Neuronal stem cell (in vitro differentiated cells): Measurements from ENCODE around the gene ZBTB20.

Source experiments
- DNase-seq: peaks from one replicate; pipeline ENCODE4 v3.0.0-alpha.2; 2013; ENCODE audit warnings: low spot score
- H2AFZ ChIP-seq: one replicate; pipeline ENCODE4 v1.6.1; 2013; ENCODE audit warnings: mild to moderate bottlenecking, low read length, inconsistent platforms
- H2AK5ac ChIP-seq: 2 replicates; pipeline ENCODE4 v1.6.1; 2013; ENCODE audit warnings: low read depth, mild to moderate bottlenecking, inconsistent platforms, low read length, moderate library complexity, mixed read lengths
- H2BK120ac ChIP-seq: 2 replicates; pipeline ENCODE4 v1.6.1; 2013; ENCODE audit warnings: low read depth, mild to moderate bottlenecking, inconsistent platforms, low read length, moderate library complexity, mixed read lengths
- H2BK12ac ChIP-seq: one replicate; pipeline ENCODE4 v1.6.1; 2013; ENCODE audit warnings: low read length, inconsistent platforms
- H2BK15ac ChIP-seq: 2 replicates; pipeline ENCODE4 v1.6.1; 2013; ENCODE audit warnings: mild to moderate bottlenecking, low read length, inconsistent platforms, mixed read lengths
- H2BK5ac ChIP-seq: one replicate; pipeline ENCODE4 v1.6.1; 2013; ENCODE audit warnings: inconsistent platforms, mild to moderate bottlenecking, low read length, moderate library complexity
- H3K14ac ChIP-seq: one replicate; pipeline ENCODE4 v1.6.1; 2013; ENCODE audit warnings: low read length, inconsistent platforms
- H3K18ac ChIP-seq: 2 replicates; pipeline ENCODE4 v1.6.1; 2013; ENCODE audit warnings: low read length, inconsistent platforms
- H3K23ac ChIP-seq: 2 replicates; pipeline ENCODE4 v1.6.1; 2013; ENCODE audit warnings: low read depth, mild to moderate bottlenecking, mixed read lengths, low read length, inconsistent platforms; ENCODE audit not compliant: poor library complexity
- H3K27ac ChIP-seq: replicated peaks from 3 replicates; pipeline ENCODE4 v1.5.1; 2013; ENCODE audit warnings: low read length, inconsistent platforms
- H3K27me3 ChIP-seq, 3 experiments: 2 replicates each; pipeline ENCODE4 v1.6.1; 2013; ENCODE audit warnings: low read length in 3 of 3, mild to moderate bottlenecking in 2 of 3, inconsistent platforms in 1 of 3, low read depth in 1 of 3, mixed read lengths in 1 of 3, moderate library complexity in 1 of 3; ENCODE audit not compliant: control insufficient read depth in 3 of 3, insufficient read depth in 3 of 3
- H3K36me3 ChIP-seq, 2 donors: replicated peaks in 1 of 2; 2 replicates each; pipeline ENCODE4 v1.6.1; 2013; ENCODE audit warnings: low read length in 2 of 2; ENCODE audit not compliant: control insufficient read depth in 2 of 2, insufficient read depth in 2 of 2
- H3K4ac ChIP-seq: 2 replicates; pipeline ENCODE4 v1.6.1; 2013; ENCODE audit warnings: inconsistent platforms, mild to moderate bottlenecking, low read length, moderate library complexity
- H3K4me1 ChIP-seq, 2 donors: 1 replicate in 1 of 2; 2 replicates in 1 of 2; pipeline ENCODE4 v1.6.1; 2013; ENCODE audit warnings: low read length in 2 of 2, low read depth in 1 of 2; ENCODE audit not compliant: control insufficient read depth in 2 of 2, insufficient read depth in 1 of 2
- H3K4me2 ChIP-seq: one replicate; pipeline ENCODE4 v1.6.1; 2013; ENCODE audit warnings: mild to moderate bottlenecking, low read length, inconsistent platforms; ENCODE audit not compliant: insufficient read depth, poor library complexity, severe bottlenecking
- H3K4me3 ChIP-seq, 2 donors: 2 replicates each; pipeline ENCODE4 v1.5.1; 2013; ENCODE audit warnings: low read length in 2 of 2, mild to moderate bottlenecking in 2 of 2, inconsistent platforms in 1 of 2, moderate library complexity in 1 of 2
- H3K79me1 ChIP-seq: one replicate; pipeline ENCODE4 v1.6.1; 2013; ENCODE audit warnings: low read depth, mild to moderate bottlenecking, inconsistent platforms, low read length, moderate library complexity
- H3K9ac ChIP-seq: one replicate; pipeline ENCODE4 v1.6.1; 2013; ENCODE audit warnings: mild to moderate bottlenecking, low read depth, low read length, inconsistent platforms; ENCODE audit not compliant: poor library complexity
- H3K9me3 ChIP-seq, 2 donors: replicated peaks in 1 of 2; 2 replicates each; pipeline versions ENCODE3 to v1.6.1; 2013; ENCODE audit warnings: low read length in 2 of 2, mild to moderate bottlenecking in 2 of 2, inconsistent platforms in 1 of 2, low read depth in 1 of 2, mixed read lengths in 1 of 2, moderate library complexity in 1 of 2; ENCODE audit not compliant: control insufficient read depth in 2 of 2, insufficient read depth in 1 of 2
- H4K8ac ChIP-seq: one replicate; pipeline ENCODE4 v1.6.1; 2013; ENCODE audit warnings: low read depth, mild to moderate bottlenecking, inconsistent platforms, low read length, moderate library complexity
- H4K91ac ChIP-seq: one replicate; pipeline ENCODE4 v1.6.1; 2013; ENCODE audit warnings: low read length, low read depth, mild to moderate bottlenecking, inconsistent platforms; ENCODE audit not compliant: poor library complexity
- WGBS, 2 donors: extraction: QIAGEN DNeasy Blood & Tissue Kit; methylation state at CpG; one replicate each; pipeline ENCODE4 v1.1.7; 2013; ENCODE audit warnings: missing lambda C conversion rate in 2 of 2, mixed read lengths in 1 of 2; ENCODE audit not compliant: insufficient read length in 2 of 2, insufficient replicate concordance in 1 of 2; ENCODE audit errors: extremely low coverage in 2 of 2; 5-methylcytosine and 5-hydroxymethylcytosine counted together

ZBTB20 gene

DNA sequence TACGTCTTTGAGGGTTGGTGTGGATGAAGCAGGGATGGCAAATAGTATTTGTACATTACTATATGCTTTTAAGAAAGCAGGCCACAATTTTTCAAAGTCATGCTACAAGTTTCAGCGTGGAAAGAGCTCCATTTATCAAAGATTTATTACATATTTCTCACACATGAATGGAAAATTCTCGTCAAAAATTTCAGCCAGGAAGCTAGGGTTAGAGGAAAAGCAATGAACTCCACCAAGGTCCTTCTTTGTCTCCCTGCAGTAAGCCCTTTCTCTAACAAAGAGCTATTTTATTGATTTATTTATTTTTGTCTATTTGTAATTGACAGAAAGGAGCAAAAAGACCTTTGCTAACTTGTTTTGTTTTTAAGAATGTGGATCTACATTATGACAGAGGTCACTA, 7.5 kb upstream of the ZBTB20 start:
- no CpG with 5 or more reads among the region's 3 CpGs for WGBS, 2 donors
- H2AK5ac ChIP-seq: no peak overlapping the region
- no peak for DNase-seq

DNA sequence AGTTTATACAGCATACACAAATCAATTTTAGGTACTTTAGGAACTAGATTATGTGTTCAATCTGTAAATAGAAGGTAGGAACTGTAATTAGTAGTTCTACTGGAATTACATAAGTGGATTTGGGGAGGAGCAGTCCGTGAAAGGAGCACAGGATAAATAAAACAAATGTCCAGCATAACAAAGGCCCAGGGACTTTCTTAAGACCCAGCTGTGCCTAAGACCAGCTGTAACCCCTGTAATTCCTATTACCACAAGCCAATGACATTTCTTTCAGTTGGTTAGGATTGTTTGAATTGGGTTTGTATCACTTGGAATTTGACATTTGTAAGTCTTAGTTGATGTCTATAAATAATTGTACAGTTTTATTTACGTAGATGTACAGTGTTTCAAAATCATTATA, 4.8 kb upstream of the ZBTB20 start:
- Histone ChIP-seq H3K23ac (no peak overlapping the region), H3K9me3 (peaks cover 2 to 9% of the 10 kb centered on the region in 2 donors), H2BK15ac (no peak overlapping the region), H3K27me3 (no peaks in the 10 kb centered on the region), H2AFZ (peak overlapping the region; percentile 51), H3K4me1 (peaks cover 0 to 1% of the 10 kb centered on the region in 2 donors), H3K27ac (no peak overlapping the region), H2BK120ac (no peak overlapping the region), H3K79me1 (no peaks in the 10 kb centered on the region), H3K4me2 (no peak overlapping the region), H3K4me3 (no peak overlapping the region), H3K14ac (no peak overlapping the region), H2BK5ac (no peak overlapping the region), H3K18ac (no peak overlapping the region), H3K4ac (no peak overlapping the region), H4K8ac (no peak overlapping the region), H3K9ac (no peak overlapping the region), H3K36me3 (no peaks in the 10 kb centered on the region), H2BK12ac (no peak overlapping the region), H2AK5ac (no peak overlapping the region), H4K91ac (no peak overlapping the region)
- no CpG with 5 or more reads among the region's 2 CpGs for WGBS, 2 donors
- DNase-seq: no peak

More for the DNA sequence above, 7.5 kb upstream of the ZBTB20 start:
- Histone ChIP-seq H3K18ac (no peak overlapping the region), H3K9me3 (peaks cover 3 to 26% of the 10 kb centered on the region in 2 donors), H2AFZ (peak overlapping the region; percentile 6), H2BK12ac (no peak overlapping the region), H3K4me2 (no peak overlapping the region), H3K79me1 (no peaks in the 10 kb centered on the region), H3K27me3 (no peaks in the 10 kb centered on the region), H3K23ac (no peak overlapping the region), H3K36me3 (no peaks in the 10 kb centered on the region), H3K9ac (no peak overlapping the region), H2BK120ac (no peak overlapping the region), H4K8ac (no peak overlapping the region), H3K27ac (no peak overlapping the region), H2BK5ac (no peak overlapping the region), H3K4me1 (no peaks in the 10 kb centered on the region), H3K14ac (no peak overlapping the region), H4K91ac (no peak overlapping the region), H2BK15ac (no peak overlapping the region), H3K4ac (no peak overlapping the region), H3K4me3 (no peak overlapping the region)

DNA sequence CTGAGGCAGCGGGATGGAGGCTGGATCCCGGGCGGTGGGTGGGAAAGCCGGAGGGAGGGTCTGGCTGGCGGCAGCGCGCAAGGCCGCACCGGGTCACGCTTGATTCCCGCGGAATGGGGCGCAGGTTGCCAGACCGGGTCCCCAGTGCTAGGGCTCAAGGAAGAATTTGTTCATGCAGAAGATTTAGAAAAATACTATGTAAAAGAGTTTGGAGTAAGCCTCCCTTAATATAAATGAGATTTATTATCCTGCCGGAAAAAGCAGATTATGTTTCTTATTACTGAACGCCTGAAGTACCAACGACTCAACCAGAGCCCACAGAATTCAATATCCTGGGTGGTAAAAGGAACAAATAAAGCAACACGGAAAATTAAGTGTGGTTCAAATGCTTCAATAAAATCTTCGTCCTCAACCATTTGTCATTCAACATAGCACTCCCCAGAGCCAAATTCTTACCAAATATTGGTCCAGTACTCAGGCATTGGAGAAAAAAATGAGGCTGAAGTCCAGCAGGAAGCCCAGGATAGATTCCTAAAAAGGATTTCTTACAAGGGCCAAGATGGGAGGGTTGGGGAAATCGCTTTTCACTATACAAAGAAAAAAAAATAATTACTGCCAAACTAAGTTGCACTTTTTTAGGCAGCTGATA, 1.2 kb upstream of the ZBTB20 start:
- no peak for DNase-seq
- Histone ChIP-seq H3K23ac (peak overlapping the region; percentile 58), H4K8ac (no peak overlapping the region), H4K91ac (no peak overlapping the region), H3K9ac (peak overlapping the region; percentile 85), H2BK12ac (no peak overlapping the region), H2BK15ac (no peak overlapping the region), H3K36me3 (no peaks in the 10 kb centered on the region), H3K4me1 (peaks cover 0 to 1% of the 10 kb centered on the region in 2 donors), H3K4ac (no peak overlapping the region), H3K18ac (peak overlapping the region; percentile 94), H3K79me1 (no peaks in the 10 kb centered on the region), H3K27ac (peak overlapping the region; percentile 94), H3K27me3 (no peaks in the 10 kb centered on the region), H3K9me3 (peaks cover 2 to 12% of the 10 kb centered on the region in 2 donors), H3K4me2 (peak overlapping the region; percentile 52), H3K14ac (no peak overlapping the region), H2BK5ac (peak overlapping the region; percentile 88), H2AK5ac (no peak overlapping the region), H2AFZ (peak overlapping the region; percentile 95), H3K4me3 (peak overlapping the region; percentile 73 to 85), H2BK120ac (no peak overlapping the region)
- WGBS, 2 donors: no CpG with 5 or more reads among the region's 20 CpGs

DNA sequence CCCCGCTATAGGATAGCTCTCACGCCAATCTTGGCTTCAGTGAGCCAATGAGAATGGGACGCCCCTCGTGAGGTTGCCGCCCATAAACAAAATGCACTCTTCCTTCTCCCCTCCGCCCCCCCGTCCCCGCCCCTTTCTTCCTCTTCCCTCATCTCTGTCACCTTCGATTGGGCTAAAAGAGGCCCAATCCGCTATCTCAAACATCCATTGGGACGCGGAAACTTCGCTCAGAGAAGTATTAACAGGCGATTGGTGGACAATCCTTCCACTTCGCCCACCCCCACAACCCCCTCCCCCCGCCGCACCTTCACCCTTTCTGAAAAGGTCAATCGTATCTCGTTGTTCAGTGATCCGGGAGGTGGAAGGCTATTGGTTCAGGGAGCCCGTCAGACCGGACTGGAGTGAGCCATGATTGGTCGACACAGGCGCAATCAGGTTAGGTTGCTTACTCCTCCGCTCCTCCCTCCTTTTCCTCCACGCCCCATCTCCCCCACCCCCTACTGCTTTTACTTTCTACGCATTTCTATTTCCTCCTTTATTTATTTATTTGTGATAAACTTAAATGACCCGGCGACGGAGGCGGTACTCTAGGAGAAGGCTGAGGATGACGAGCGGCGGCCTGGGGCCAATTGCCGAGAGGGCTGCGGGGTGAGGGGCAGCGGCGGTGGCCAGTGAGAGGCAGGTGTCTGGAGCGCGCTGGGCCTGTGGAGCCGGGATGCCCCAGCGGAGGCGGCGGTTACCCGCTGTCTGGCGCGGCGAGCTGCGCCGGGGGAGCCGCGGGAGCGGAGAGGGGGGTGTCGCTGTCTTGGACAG, 447 bp upstream of the ZBTB20 start:
- H3K9me3 ChIP-seq: peaks cover under 1 to 11% of the 10 kb centered on the region in 2 donors
- WGBS, 2 donors: no CpG with 5 or more reads among the region's 54 CpGs

More for the DNA sequence above, 447 bp upstream of the ZBTB20 start:
- Histone ChIP-seq H3K27me3 (no peaks in the 10 kb centered on the region), H3K4me2 (no peak overlapping the region), H2BK15ac (no peak overlapping the region), H2BK12ac (no peak overlapping the region), H3K4me3 (peak overlapping the region; percentile 73 to 85), H3K79me1 (no peaks in the 10 kb centered on the region), H3K23ac (peak overlapping the region; percentile 58), H2BK120ac (no peak overlapping the region), H4K8ac (no peak overlapping the region), H3K14ac (no peak overlapping the region), H2AFZ (peak overlapping the region; percentile 95), H4K91ac (no peak overlapping the region), H3K27ac (peak overlapping the region; percentile 94), H3K9ac (peak overlapping the region; percentile 85), H3K4ac (no peak overlapping the region), H2AK5ac (no peak overlapping the region), H3K18ac (peak overlapping the region; percentile 94), H2BK5ac (peak overlapping the region; percentile 88), H3K36me3 (no peaks in the 10 kb centered on the region), H3K4me1 (peaks cover 0 to 1% of the 10 kb centered on the region in 2 donors)
- DNase-seq: peak; percentile 100
